Adrenal gland (tissue), 12 donors: ENCODE results near the gene PWWP2B. TPM values are rescaled to one million over a fixed set of nuclear protein-coding genes. Genes with fewer than 3 reads are reported as not detected.

ENCODE experiments used
- DNase-seq, 7 donors: peaks; one replicate each; pipeline ENCODE4 v3.0.0-alpha.2; 2019 to 2020
- H3K27ac ChIP-seq, 5 donors: fragments of 200-600 bp; sonication (generic) in 4 of 5; 1 replicate in 3 of 5; 2 replicates in 2 of 5; pipeline versions ENCODE4 v1.5.1 to v1.8.0; 2016 to 2020; ENCODE audit warnings: mild to moderate bottlenecking in 1 of 5
- H3K27me3 ChIP-seq: fragments of 200-600 bp; 2 replicates; pipeline ENCODE4 v1.8.0; 2021
- H3K36me3 ChIP-seq, 2 donors: fragments of 200-600 bp; replicated peaks in 1 of 2; 1 replicate in 1 of 2; 2 replicates in 1 of 2; pipeline versions ENCODE4 v1.5.1 to v1.8.0; 2018 to 2022
- H3K4me1 ChIP-seq, 2 donors: fragments of 200-600 bp; replicated peaks in 1 of 2; 1 replicate in 1 of 2; 2 replicates in 1 of 2; pipeline versions ENCODE4 v1.5.1 to v1.8.0; 2018 to 2021
- H3K4me3 ChIP-seq, 4 donors: fragments of 200-600 bp; sonication (generic) in 3 of 4; one replicate each; pipeline ENCODE4 v1.5.1; 2016 to 2018
- H3K9me3 ChIP-seq, 3 donors: fragments of 200-600 bp; sonication (generic) in 1 of 3; replicated peaks in 1 of 3; 1 replicate in 2 of 3; 2 replicates in 1 of 3; pipeline versions ENCODE4 v1.5.1 to v1.8.0; 2016 to 2021
- POLR2A ChIP-seq, 2 donors: fragments of 450-650 bp; IDR thresholded peaks; one replicate each; pipeline ENCODE4 v1.6.1; 2017; ENCODE audit warnings: antibody characterized with exemption in 2 of 2, mild to moderate bottlenecking in 2 of 2, moderate library complexity in 1 of 2
- WGBS, 4 donors: extraction: QIAGEN DNeasy Blood & Tissue Kit in 2 of 4; methylation state at CpG; one replicate each; pipeline versions ENCODE4 v1.1.5 to v1.1.7; 2013 to 2017; 5-methylcytosine and 5-hydroxymethylcytosine counted together
- intact Hi-C, 2 donors: fragments of 100-400 bp; cut with DNase I; formaldehyde crosslinking; loops; one replicate each; pipeline versions ENCODE4 v1.14.1 to v1.15.0; 2022 to 2023
- polyA plus RNA-seq, 3 donors: library from polyadenylated mRNA; stranded (reverse); fragments of 200-250 nt in 2 of 3; fragments of 350-450 nt in 1 of 3; fragmentation: Illumina TruSeq in 1 of 3; extraction: RNeasy Lipid Tissue Mini Kit (QIAGEN cat#74804) in 1 of 3; gene quantifications; one replicate each; pipeline ENCODE4 v1.2.3, GENCODE V29; 2013 to 2014
- total RNA-seq, 9 donors: library from RNA; depleted of rRNA in 4 of 9; stranded (reverse); fragments of >200 nt in 4 of 9; fragments of 120-200 nt in 1 of 9; fragmentation: NEBNext Ultra II Directional in 1 of 9; extraction: Animal tissue kit (Norgen Biotek cat#: 25700) in 1 of 9; gene quantifications; one replicate each; pipeline versions ENCODE4 v1.1.0 to v1.2.4, GENCODE V29; 2013 to 2023
- TF ChIP-seq, protein P1 (sequence below), 6 experiments: fragments of 450-650 bp in 4 of 6; fragments of 200-600 bp in 2 of 6; sonication (generic) in 1 of 6; IDR thresholded peaks; 1 replicate in 5 of 6; 2 replicates in 1 of 6; pipeline versions ENCODE4 v1.5.1 to v1.8.0; 2016 to 2021; ENCODE audit warnings: antibody characterized with exemption in 6 of 6, mild to moderate bottlenecking in 2 of 6, moderate library complexity in 1 of 6
- donor health status: healthy with polysubstance abuse.
- donor health status: Bipolar disorder and iron deficiency.
- donor health status: DM: yes; HTN: yes; CAD: no.
- donor health status: DM: no; HTN: no; CAD: no.
- donor health status: DM: no; HTN: no; CAD: no.
- donor health status: DM: yes; HTN: yes; CAD: no.

Gene PWWP2B
- total and polyA plus RNA-seq, 12 donors = 3.4 to 75.3 (median 40.7) TPM

DNA sequence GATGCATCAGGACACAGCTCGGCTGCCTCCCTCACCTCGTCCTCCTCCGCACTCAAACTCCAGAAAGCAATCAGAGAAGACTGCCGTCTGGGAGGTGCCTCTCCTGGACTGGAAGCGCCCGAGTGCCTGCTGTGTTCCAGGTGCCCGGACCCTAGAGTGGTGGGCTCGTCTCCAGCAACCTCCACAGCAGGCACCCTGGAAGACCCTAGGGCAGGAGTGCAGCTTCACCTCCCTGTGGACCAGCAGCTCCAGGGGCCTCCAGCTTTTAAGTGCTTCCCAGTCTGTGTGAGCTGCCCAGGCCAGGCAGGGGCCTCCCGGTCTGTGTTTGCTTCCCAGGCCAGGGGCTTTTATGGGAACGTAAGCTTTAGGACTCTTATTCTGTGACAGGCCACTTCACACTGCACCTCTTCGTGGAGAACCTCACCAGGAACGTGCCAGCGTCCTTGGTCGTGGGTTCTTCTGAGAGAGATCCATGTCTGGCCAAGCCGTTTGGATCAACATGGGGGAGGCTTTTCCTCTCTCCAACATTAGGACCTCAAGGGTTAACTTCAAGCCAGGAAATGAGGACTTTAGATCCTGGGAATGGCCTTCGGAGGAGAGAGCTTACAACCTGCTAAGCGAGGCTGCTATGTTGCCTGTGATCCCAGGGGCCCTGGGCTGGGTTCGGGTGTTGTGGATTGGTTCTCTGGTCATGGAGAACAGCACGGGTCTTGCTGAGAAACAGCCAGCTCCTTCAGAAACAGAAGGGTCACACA lies 5.9 kb upstream of the PWWP2B start:
- Histone ChIP-seq H3K27ac (no peak overlapping the region), H3K4me3 (no peak overlapping the region), H3K27me3 (no peaks in the 10 kb centered on the region), H3K36me3 (no peaks in the 10 kb centered on the region), H3K4me1 (peaks cover 24 to 26% of the 10 kb centered on the region in 2 donors), H3K9me3 (no peaks in the 10 kb centered on the region)
- TF ChIP-seq, protein P1, sequence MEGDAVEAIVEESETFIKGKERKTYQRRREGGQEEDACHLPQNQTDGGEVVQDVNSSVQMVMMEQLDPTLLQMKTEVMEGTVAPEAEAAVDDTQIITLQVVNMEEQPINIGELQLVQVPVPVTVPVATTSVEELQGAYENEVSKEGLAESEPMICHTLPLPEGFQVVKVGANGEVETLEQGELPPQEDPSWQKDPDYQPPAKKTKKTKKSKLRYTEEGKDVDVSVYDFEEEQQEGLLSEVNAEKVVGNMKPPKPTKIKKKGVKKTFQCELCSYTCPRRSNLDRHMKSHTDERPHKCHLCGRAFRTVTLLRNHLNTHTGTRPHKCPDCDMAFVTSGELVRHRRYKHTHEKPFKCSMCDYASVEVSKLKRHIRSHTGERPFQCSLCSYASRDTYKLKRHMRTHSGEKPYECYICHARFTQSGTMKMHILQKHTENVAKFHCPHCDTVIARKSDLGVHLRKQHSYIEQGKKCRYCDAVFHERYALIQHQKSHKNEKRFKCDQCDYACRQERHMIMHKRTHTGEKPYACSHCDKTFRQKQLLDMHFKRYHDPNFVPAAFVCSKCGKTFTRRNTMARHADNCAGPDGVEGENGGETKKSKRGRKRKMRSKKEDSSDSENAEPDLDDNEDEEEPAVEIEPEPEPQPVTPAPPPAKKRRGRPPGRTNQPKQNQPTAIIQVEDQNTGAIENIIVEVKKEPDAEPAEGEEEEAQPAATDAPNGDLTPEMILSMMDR (IDR thresholded peaks at IDR 0.05) = no peak
- no peak for TF ChIP-seq POLR2A (IDR thresholded peaks at IDR 0.05)
- WGBS, 4 donors = 84 to 87% (median 85%) methylated on average over 9 to 19 of the region's 19 CpGs
- intact Hi-C loops = no loop called here
- peak in 5 of 7 donors; percentile 8 to 51 (median 26) for DNase-seq

DNA sequence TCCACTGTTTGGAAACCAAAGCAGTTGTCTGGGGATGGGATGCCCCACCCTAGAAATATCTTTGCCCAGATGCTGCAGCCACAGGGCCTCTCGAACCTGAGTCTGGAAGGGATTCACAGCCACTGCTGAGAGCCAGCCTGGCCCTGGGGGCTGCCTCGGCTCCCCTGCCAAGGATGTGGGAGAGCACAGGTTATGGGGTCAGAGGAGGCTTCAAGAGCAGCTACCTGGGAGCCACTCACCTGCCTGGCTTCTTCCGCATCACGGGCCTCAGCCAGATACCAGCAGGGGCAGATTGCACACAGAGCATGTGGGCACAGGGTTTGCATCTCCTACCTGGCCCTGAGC lies 5.4 kb upstream of the PWWP2B start:
- Histone ChIP-seq H3K27me3 (no peaks in the 10 kb centered on the region), H3K4me1 (peaks cover 24 to 26% of the 10 kb centered on the region in 2 donors), H3K9me3 (no peaks in the 10 kb centered on the region), H3K36me3 (no peaks in the 10 kb centered on the region), H3K4me3 (no peak overlapping the region), H3K27ac (no peak overlapping the region)
- DNase-seq = peak in 3 of 7 donors; percentile 12 to 51 (median 17)
- WGBS, 4 donors = 73 to 100% (median 92%) methylated on average over 1 to 4 of the region's 4 CpGs
- TF ChIP-seq POLR2A (IDR thresholded peaks at IDR 0.05) = no peak
- TF ChIP-seq, protein P1 (IDR thresholded peaks at IDR 0.05) = no peak
- intact Hi-C loops = no loop called here

DNA sequence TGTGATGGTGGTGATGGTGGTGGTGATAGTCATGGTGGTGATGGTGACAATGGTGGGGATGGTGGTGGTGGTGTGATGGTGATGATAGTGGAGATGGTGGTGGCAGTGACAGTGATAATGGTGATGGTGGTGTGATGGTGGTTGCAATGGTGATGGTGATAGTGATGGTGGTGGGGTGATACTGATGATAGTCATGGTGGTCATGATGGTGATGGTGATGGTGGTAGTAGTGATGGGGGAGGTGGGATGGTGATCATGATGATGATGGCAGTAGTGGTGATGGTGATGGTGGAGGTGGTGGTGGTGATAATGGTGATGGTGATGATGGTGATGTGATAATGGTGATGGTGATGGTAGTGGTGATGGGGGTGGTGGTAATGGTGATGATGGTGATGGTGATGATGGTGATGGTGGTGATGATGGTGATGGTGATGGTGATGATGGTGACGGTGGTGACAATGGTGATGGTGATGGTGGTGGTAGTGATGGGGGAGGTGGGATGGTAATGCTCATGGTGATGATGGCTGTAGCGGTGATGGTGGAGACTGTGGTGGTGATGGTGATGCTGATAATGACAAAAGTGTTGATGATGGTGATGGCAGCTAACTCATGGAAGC lies 4.7 kb upstream of the PWWP2B start:
- Histone ChIP-seq H3K9me3 (no peaks in the 10 kb centered on the region), H3K36me3 (no peaks in the 10 kb centered on the region), H3K4me3 (no peak overlapping the region), H3K4me1 (peaks cover 24 to 26% of the 10 kb centered on the region in 2 donors), H3K27me3 (no peaks in the 10 kb centered on the region), H3K27ac (peak overlapping the region in 1 of 5 donors; percentile 95)
- DNase-seq = peak in 3 of 7 donors; percentile 4 to 36 (median 9)
- intact Hi-C loops = no loop called here
- TF ChIP-seq POLR2A (IDR thresholded peaks at IDR 0.05) = no peak
- TF ChIP-seq, protein P1 (IDR thresholded peaks at IDR 0.05) = no peak
- 84 to 97% (median 95%) methylated on average over 2 of the region's 2 CpGs for WGBS, 4 donors

DNA sequence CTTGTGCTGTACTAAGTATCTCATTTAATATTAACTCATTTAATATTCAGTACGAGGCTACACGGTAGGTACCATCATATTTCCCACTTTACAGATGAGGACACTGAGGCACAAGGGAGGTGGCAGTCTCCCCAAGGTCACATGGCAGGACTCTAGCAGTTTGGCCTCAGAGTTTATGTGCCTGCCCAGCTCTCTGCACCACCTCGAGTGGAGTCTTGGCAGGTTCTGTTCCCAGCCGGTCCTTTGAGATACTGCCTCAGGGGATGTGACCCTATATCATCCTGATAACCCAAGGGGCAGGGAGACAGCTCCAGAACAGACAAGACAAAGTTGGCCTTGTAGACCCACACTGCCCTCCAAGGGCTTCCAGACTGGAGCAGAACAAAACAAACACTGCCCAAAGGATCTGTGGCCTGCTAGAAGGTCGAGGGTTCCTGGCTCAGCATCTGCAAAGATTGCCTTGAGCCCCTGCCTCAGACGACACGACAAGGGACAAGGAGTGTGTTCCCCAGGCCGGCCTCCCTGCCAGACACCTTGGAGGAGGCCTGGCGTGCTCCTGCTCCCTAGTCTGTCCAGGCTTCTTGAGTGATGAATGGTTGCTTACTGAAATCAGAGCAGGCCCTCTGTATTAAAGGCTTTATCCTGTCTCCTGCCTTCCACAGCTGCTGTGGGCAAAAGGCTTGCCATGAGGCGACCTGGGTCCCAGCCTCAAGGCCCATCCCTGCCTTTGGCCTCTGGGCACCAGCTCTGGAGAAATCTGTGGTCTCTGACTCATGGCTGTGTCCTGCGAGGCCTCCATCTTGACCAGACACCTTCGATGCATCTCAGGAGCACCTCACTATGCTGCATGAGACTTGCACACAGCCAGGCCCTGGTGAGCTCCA lies 3.9 kb upstream of the PWWP2B start:
- TF ChIP-seq, protein P1 (IDR thresholded peaks at IDR 0.05) = no peak
- TF ChIP-seq POLR2A (IDR thresholded peaks at IDR 0.05) = no peak
- whole genome bisulfite sequencing, 4 donors = 52 to 68% (median 65%) methylated on average over 9 to 12 of the region's 12 CpGs
- intact Hi-C loops = no loop called here
- H3K36me3 ChIP-seq = no peaks in the 10 kb centered on the region
- H3K4me3 ChIP-seq = no peak overlapping the region
- H3K27me3 ChIP-seq = no peaks in the 10 kb centered on the region
- no peaks in the 10 kb centered on the region for H3K9me3 ChIP-seq
- peaks cover 28 to 30% of the 10 kb centered on the region in 2 donors for H3K4me1 ChIP-seq
- H3K27ac ChIP-seq = peak overlapping the region in 3 of 5 donors; percentile 95 to 100 (median 99)
- peak in 6 of 7 donors; percentile 23 to 55 (median 27) for DNase-seq
